Ishikawa (cell line): Measurements from ENCODE around the gene SLC36A3.

Experiments used
- CEBPB ChIP-seq: IDR thresholded peaks from 2 replicates; pipeline ENCODE4 v1.6.1; 2012
- CREB1 ChIP-seq: IDR thresholded peaks from 2 replicates; pipeline ENCODE4 v1.6.1; 2012; ENCODE audit warnings: low read depth
- EP300 ChIP-seq: IDR thresholded peaks from 2 replicates; pipeline ENCODE4 v1.6.1; 2012; ENCODE audit warnings: borderline replicate concordance
- MAX ChIP-seq: IDR thresholded peaks from 2 replicates; pipeline ENCODE4 v1.6.1; 2012
- NFIC ChIP-seq: IDR thresholded peaks from 2 replicates; pipeline ENCODE4 v1.6.1; 2012
- RAD21 ChIP-seq: IDR thresholded peaks from 2 replicates; pipeline ENCODE4 v1.6.1; 2012; ENCODE audit warnings: low read depth
- TAF1 ChIP-seq: IDR thresholded peaks from 2 replicates; pipeline ENCODE4 v1.6.1; 2012; ENCODE audit warnings: low read depth, mild to moderate bottlenecking

- TF ChIP-seq MAX, result no peak
- no peak for TF ChIP-seq TAF1
- TF ChIP-seq RAD21, result no peak
- no peak for TF ChIP-seq NFIC
- TF ChIP-seq EP300, result no peak
- TF ChIP-seq CREB1, result no peak
- no peak for TF ChIP-seq CEBPB
These were observed 43.6 kb downstream of the SLC36A3 start for GRCh38 chr5:151259931-151260330.
